ENCODE results near the gene NAV3. TPM values are rescaled to one million over a fixed set of nuclear protein-coding genes. Genes with fewer than 3 reads are reported as not detected.

NAV3 gene
- total and polyA plus RNA-seq, 2 of the 4 experiments (the other 2 are of a cell fraction) = 25.5 to 106 TPM

GRCh38 chr12:77995436-77996167 is 164.9 kb downstream of the NAV3 start:
- H3K27me3 ChIP-seq (ENCODE audit: control insufficient read depth, insufficient read depth, low read length) = no peaks in the 10 kb centered on the region
- H4K91ac ChIP-seq (ENCODE audit: insufficient read depth, low read depth, low read length) = no peak overlapping the region
- no peaks in the 10 kb centered on the region for H3K36me3 ChIP-seq (ENCODE audit: control insufficient read depth, insufficient read depth, low read length)
- H3K23ac ChIP-seq (ENCODE audit: low read depth, low read length) = no peak overlapping the region
- no peak overlapping the region for H2AK9ac ChIP-seq (replicated peaks; ENCODE audit: low read depth, low read length, poor library complexity)
- no peak overlapping the region for H3K27ac ChIP-seq (ENCODE audit: insufficient read depth, low read length)
- peaks cover 3% of the 10 kb centered on the region; the same call in 1 of the 2 replicates for H3K9me1 ChIP-seq (ENCODE audit: insufficient read depth, low read length)
- DNase-seq (peak; percentile 90), ATAC-seq (ENCODE audit: low read depth) (peak; percentile 78)
- H3K56ac ChIP-seq (ENCODE audit: extremely low read depth, insufficient read depth, low read length) = no peak overlapping the region
- H3K4me3 ChIP-seq (ENCODE audit: insufficient read depth, low read depth, low read length) = no peak overlapping the region
- BruUV-seq (replicated peaks) = no TSS peak
- no peak overlapping the region for H2BK20ac ChIP-seq (ENCODE audit: low read depth, low read length)
- no peak overlapping the region for H2BK15ac ChIP-seq (ENCODE audit: low read depth, low read length)
- no CpG with 5 or more reads among the region's 2 CpGs for WGBS, 2 experiments (ENCODE audit: extremely low coverage in 2 of 2, insufficient read length in 1 of 2)
- no peak overlapping the region for H2AFZ ChIP-seq (replicated peaks; ENCODE audit: low read length, poor library complexity)
- no peak overlapping the region for H3K4me2 ChIP-seq (ENCODE audit: low read depth, low read length)
- no peaks in the 10 kb centered on the region for H3K9me3 ChIP-seq (ENCODE audit: control insufficient read depth, insufficient read depth, low read length)
- H4K5ac ChIP-seq (ENCODE audit: low read depth, low read length) = no peak overlapping the region
- no peak overlapping the region for H4K8ac ChIP-seq (ENCODE audit: low read depth in 2 of 2, low read length in 2 of 2)
- H2BK5ac ChIP-seq (ENCODE audit: low read depth, low read length, poor library complexity, severe bottlenecking) = no peak overlapping the region
- H2AK5ac ChIP-seq (ENCODE audit: low read depth, low read length) = no peak overlapping the region
- H3K79me1 ChIP-seq (ENCODE audit: low read depth in 1 of 2, low read length in 2 of 2) = peaks cover 6 to 24% of the 10 kb centered on the region in 2 experiments
- POLR2A ChIA-PET (ENCODE audit: unreplicated experiment) = no interaction called here
- no peak overlapping the region for H3K4ac ChIP-seq (ENCODE audit: low read depth, low read length)
- H3K4me1 ChIP-seq (ENCODE audit: control insufficient read depth, insufficient read depth, low read length) = no peaks in the 10 kb centered on the region; the same call in 1 of the 2 replicates
- CTCF ChIA-PET = no interaction called here
- H3K9ac ChIP-seq (ENCODE audit: low read depth, low read length) = no peak overlapping the region
- H2BK120ac ChIP-seq (ENCODE audit: low read depth, low read length) = no peak overlapping the region
- dilution Hi-C loops (cut with HindIII; ENCODE audit: low sequenced_read_pairs, unreplicated experiment) = no loop called here
- no peak overlapping the region for H3K14ac ChIP-seq (replicated peaks; ENCODE audit: low read depth, low read length)
- H4K20me1 ChIP-seq (ENCODE audit: insufficient read depth, low read length) = no peaks in the 10 kb centered on the region; the same call in none of the 2 replicates
- H3K18ac ChIP-seq (ENCODE audit: low read depth, low read length) = no peak overlapping the region
- in situ Hi-C loops (cut with MboI; ENCODE audit: low sequenced_read_pairs) = no loop called here
- intact Hi-C loops (cut with micrococcal nuclease) = no loop called here
- TF ChIP-seq FOS (IDR thresholded peaks at IDR 0.05; ENCODE audit: low read depth, low read length) (peak; percentile 51; the same call in 1 of the 2 replicates), MXI1 (IDR thresholded peaks at IDR 0.05; ENCODE audit: borderline replicate concordance, low read depth, low read length) (no peak)

Data from IMR-90 (cell line).